ENCODE results near the gene RSRC1. TPM values are rescaled to one million over a fixed set of nuclear protein-coding genes. Genes with fewer than 3 reads are reported as not detected.

RSRC1 gene
- total RNA-seq, 1 donor from 2014 or later = 36.9 TPM

DNA sequence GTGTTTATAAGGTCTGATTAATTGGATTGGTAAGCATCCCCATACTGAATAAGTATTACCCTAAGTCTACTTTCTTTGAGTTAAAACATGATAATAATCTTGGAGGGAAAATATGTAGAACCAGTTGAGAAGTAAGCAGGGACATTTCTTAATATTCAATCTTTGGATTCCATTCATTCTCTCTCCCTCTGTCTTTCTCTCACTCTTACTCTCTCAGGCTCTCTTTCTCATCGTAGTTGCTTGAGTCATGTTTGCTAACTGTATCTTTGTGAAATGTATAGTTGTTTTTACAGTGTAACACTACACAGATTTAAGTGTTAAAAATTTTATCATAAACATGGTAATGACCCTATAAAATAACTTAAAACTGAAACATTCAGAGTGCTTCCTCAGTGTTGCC lies 163.8 kb downstream of the RSRC1 start:
- no peak overlapping the region for H3K27ac Mint-ChIP-seq (ENCODE audit: unreplicated experiment)
- H3K27me3 Mint-ChIP-seq (ENCODE audit: low read depth) = no peaks in the 10 kb centered on the region
- no peak overlapping the region for H3K4me3 Mint-ChIP-seq
- DNase-seq (ENCODE audit: low read depth, low spot score) = no peak
- H3K4me1 Mint-ChIP-seq = peaks cover 8% of the 10 kb centered on the region
- H3K9me3 Mint-ChIP-seq = peaks cover 4% of the 10 kb centered on the region
- TF ChIP-seq, protein P1, sequence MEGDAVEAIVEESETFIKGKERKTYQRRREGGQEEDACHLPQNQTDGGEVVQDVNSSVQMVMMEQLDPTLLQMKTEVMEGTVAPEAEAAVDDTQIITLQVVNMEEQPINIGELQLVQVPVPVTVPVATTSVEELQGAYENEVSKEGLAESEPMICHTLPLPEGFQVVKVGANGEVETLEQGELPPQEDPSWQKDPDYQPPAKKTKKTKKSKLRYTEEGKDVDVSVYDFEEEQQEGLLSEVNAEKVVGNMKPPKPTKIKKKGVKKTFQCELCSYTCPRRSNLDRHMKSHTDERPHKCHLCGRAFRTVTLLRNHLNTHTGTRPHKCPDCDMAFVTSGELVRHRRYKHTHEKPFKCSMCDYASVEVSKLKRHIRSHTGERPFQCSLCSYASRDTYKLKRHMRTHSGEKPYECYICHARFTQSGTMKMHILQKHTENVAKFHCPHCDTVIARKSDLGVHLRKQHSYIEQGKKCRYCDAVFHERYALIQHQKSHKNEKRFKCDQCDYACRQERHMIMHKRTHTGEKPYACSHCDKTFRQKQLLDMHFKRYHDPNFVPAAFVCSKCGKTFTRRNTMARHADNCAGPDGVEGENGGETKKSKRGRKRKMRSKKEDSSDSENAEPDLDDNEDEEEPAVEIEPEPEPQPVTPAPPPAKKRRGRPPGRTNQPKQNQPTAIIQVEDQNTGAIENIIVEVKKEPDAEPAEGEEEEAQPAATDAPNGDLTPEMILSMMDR (conservative IDR thresholded peaks at IDR 0.05) = no peak
- H3K36me3 Mint-ChIP-seq (ENCODE audit: low read depth) = peaks cover 6% of the 10 kb centered on the region

- peaks cover 4% of the 10 kb centered on the region for H3K9me3 Mint-ChIP-seq
- H3K27me3 Mint-ChIP-seq (ENCODE audit: low read depth) = no peaks in the 10 kb centered on the region
- no peaks in the 10 kb centered on the region for H3K4me1 Mint-ChIP-seq
- no peak for DNase-seq (ENCODE audit: low read depth, low spot score)
- H3K36me3 Mint-ChIP-seq (ENCODE audit: low read depth) = peaks cover 10% of the 10 kb centered on the region
- no peak overlapping the region for H3K27ac Mint-ChIP-seq (ENCODE audit: unreplicated experiment)
- TF ChIP-seq, protein P1 (conservative IDR thresholded peaks at IDR 0.05) = no peak
- no peak overlapping the region for H3K4me3 Mint-ChIP-seq
These were observed 168.3 kb downstream of the RSRC1 start for GRCh38 chr3:158278187-158278586.

DNA sequence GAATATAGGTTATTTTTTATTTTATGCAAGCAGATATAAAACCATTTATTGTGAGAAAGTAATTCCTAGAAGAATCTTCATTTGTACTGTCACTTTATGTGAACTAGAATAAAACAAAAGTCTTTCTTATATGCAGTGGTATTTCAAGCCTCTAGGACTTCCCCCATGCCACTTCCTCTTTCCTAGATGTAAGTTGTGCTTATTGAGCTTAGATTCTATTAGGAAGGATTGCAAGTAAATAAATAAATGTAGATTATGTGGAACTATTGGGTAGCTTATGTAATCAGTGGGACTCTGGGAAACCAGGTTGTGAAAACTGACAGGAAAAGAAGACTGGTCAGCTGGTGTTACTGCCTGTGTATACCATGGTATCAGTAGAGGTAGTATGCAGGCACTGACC lies 169.7 kb downstream of the RSRC1 start:
- Mint-ChIP-seq H3K27me3 (ENCODE audit: low read depth) (no peaks in the 10 kb centered on the region), H3K9me3 (peaks cover 4% of the 10 kb centered on the region), H3K36me3 (ENCODE audit: low read depth) (peaks cover 10% of the 10 kb centered on the region), H3K4me1 (no peaks in the 10 kb centered on the region), H3K4me3 (no peak overlapping the region), H3K27ac (ENCODE audit: unreplicated experiment) (no peak overlapping the region)
- TF ChIP-seq, protein P1 (conservative IDR thresholded peaks at IDR 0.05) = no peak
- DNase-seq (ENCODE audit: low read depth, low spot score) = no peak

DNA sequence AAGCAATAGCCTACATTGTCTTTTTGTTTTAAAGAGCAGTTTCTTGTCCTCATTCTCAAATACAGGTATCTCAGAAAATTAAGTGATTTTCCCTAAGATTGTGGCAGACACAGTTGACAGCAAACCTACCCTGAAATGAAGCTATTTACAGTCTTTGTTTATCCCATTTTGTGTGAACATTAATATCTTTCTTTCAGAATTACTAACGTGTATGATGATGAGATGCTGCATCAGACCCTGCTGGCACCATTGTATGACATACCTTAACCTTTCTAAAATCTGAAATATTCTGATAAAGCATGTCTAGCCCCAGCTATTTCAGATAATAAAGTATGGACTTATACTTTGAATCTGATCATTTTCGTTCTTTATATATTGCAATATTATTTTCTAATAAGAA lies 185.9 kb downstream of the RSRC1 start:
- Mint-ChIP-seq H3K9me3 (no peaks in the 10 kb centered on the region), H3K4me3 (no peak overlapping the region), H3K36me3 (ENCODE audit: low read depth) (no peaks in the 10 kb centered on the region), H3K27ac (ENCODE audit: unreplicated experiment) (no peak overlapping the region), H3K27me3 (ENCODE audit: low read depth) (no peaks in the 10 kb centered on the region), H3K4me1 (no peaks in the 10 kb centered on the region)
- TF ChIP-seq, protein P1 (conservative IDR thresholded peaks at IDR 0.05) = no peak
- DNase-seq (ENCODE audit: low read depth, low spot score) = no peak

- H3K36me3 Mint-ChIP-seq (ENCODE audit: low read depth) = no peaks in the 10 kb centered on the region
- DNase-seq (ENCODE audit: low read depth, low spot score) = no peak
- H3K27ac Mint-ChIP-seq (ENCODE audit: unreplicated experiment) = no peak overlapping the region
- H3K4me3 Mint-ChIP-seq = no peak overlapping the region
- H3K9me3 Mint-ChIP-seq = no peaks in the 10 kb centered on the region
- H3K4me1 Mint-ChIP-seq = no peaks in the 10 kb centered on the region
- no peaks in the 10 kb centered on the region for H3K27me3 Mint-ChIP-seq (ENCODE audit: low read depth)
- TF ChIP-seq, protein P1 (conservative IDR thresholded peaks at IDR 0.05) = no peak
These were observed 188.1 kb downstream of the RSRC1 start for GRCh38 chr3:158297940-158298339.

All from neural crest cell (in vitro differentiated cells).